Peyer's patch (tissue), 4 donors: ENCODE data around the gene GLMP.

Source experiments
- CTCF ChIP-seq, 6 experiments: fragments of 450-650 bp in 4 of 6; fragments of 200-600 bp in 2 of 6; sonication (generic) in 1 of 6; IDR thresholded peaks; one replicate each; pipeline ENCODE4 v1.5.1; 2017 to 2019; ENCODE audit warnings: antibody characterized with exemption in 6 of 6, mild to moderate bottlenecking in 3 of 6, moderate library complexity in 1 of 6
- POLR2A ChIP-seq, 2 donors: fragments of 450-650 bp; IDR thresholded peaks; one replicate each; pipeline ENCODE4 v1.5.1; 2017; ENCODE audit warnings: antibody characterized with exemption in 2 of 2, mild to moderate bottlenecking in 2 of 2, moderate library complexity in 2 of 2

- TF ChIP-seq CTCF (IDR thresholded peaks at IDR 0.05) (no peak), POLR2A (IDR thresholded peaks at IDR 0.05) (no peak)
Measured at GRCh38 chr1:156289857-156290256, 5.6 kb downstream of the GLMP start.
